GM12873 (cell line): ENCODE measurements around the gene ARHGEF19.

Source experiments
- TF ChIP-seq, protein P1 (sequence below): IDR thresholded peaks from 2 replicates; pipeline ENCODE4 v1.5.1; 2012; ENCODE audit warnings: low read depth, mild to moderate bottlenecking, moderate library complexity, low read length, control low read depth; ENCODE audit not compliant: insufficient read depth; ENCODE audit errors: missing control alignments

ARHGEF19 gene

DNA sequence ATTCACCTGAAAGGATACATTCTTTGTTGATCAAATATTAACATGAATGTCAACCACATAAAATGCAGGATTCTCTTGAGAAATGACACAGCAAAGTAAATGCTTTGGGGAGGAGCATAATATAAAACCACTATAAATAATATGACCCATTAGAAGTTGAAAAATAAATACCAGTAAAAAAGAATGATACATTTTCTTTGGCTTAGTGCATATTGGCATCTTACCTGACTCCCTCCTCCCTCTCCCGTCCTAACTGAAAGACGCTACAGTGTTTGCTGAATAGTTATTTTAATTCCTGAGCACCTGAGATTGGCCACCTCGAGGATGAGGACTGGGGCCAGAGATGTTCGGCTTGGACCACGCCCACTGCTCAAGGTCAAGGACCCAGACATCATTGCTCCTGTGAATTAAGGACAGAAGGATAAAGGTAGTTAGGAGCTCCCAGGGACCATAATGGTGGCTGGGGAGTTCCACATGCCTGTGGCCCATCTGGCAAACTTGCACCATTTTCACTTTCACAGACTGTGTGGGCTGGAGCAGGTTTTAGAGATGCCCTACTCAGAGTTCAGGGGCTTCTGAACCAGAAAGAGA is 41.0 kb upstream of the ARHGEF19 start:
- TF ChIP-seq, protein P1, sequence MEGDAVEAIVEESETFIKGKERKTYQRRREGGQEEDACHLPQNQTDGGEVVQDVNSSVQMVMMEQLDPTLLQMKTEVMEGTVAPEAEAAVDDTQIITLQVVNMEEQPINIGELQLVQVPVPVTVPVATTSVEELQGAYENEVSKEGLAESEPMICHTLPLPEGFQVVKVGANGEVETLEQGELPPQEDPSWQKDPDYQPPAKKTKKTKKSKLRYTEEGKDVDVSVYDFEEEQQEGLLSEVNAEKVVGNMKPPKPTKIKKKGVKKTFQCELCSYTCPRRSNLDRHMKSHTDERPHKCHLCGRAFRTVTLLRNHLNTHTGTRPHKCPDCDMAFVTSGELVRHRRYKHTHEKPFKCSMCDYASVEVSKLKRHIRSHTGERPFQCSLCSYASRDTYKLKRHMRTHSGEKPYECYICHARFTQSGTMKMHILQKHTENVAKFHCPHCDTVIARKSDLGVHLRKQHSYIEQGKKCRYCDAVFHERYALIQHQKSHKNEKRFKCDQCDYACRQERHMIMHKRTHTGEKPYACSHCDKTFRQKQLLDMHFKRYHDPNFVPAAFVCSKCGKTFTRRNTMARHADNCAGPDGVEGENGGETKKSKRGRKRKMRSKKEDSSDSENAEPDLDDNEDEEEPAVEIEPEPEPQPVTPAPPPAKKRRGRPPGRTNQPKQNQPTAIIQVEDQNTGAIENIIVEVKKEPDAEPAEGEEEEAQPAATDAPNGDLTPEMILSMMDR: no peak

DNA sequence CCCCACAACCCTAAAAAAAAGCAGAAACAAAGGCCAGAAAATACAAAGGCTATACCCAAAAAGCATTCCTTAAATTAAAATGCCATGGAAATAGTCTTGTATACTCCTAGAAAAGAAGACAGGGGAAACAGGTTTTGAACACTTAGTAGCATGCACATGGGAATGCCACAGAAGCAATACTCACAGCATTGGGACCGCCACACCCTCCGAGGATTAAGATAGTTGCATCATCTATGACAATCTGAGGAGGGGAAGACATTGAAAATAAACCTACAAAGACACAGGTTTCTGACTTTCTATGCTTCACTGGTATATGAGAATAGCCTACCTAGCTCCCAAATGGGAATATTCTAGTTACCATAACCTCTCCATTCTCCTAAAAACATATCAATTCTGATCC is 40.5 kb upstream of the ARHGEF19 start:
- TF ChIP-seq, protein P1: no peak

DNA sequence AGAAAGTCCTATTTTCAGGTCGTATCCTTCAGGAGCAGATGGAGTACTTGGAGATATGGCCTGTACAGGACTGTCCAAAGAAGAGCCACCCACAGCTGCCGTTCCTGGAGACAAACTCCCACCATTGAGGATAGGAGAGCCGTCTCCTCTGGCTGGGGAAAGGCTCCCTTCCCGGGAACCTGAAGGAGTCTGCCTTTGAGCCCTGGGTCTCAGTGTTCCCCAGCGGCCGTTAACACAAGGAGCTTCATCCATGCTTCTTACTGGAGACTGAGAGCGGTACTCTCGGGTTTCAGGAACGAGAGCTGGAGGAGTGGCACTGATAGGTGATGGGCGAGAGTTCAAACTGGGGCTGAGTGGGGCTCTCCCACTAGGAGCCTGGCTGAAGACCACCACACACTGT is 38.9 kb upstream of the ARHGEF19 start:
- TF ChIP-seq, protein P1: no peak

DNA sequence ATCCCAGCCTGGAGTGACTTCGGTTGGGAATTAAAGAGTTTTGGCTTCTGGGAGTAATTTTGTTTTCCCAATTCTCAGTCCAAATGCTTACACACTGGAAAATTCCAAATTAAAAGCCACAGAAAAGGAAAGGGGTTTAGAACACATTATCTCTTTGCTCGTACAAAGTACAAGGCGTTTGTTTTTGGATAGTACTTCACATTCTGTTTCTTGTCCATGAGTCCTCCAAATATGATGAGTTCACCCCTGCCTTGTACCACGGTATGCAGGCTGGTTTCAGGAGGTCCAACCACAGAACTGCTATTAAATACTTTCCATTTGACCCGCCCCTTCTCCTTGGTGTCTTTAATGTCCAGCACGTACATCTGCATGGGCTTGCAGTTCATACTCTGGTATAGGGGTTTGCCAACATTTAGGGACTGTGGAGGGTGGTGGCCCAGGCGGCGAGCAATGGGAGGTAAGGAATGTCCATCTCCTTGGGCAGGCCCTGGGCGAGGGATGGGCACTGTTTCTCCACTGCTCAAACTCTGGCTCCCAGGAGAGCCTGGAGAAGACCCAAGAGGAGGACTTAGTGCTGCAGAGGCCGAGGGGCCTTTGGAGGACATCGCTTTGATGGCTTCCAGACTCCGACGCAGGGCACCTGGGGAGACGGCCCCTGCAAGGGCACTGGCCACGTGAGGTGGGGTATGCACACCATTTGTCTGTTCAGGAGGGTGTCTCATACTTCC is 38.2 kb upstream of the ARHGEF19 start:
- TF ChIP-seq, protein P1: no peak

DNA sequence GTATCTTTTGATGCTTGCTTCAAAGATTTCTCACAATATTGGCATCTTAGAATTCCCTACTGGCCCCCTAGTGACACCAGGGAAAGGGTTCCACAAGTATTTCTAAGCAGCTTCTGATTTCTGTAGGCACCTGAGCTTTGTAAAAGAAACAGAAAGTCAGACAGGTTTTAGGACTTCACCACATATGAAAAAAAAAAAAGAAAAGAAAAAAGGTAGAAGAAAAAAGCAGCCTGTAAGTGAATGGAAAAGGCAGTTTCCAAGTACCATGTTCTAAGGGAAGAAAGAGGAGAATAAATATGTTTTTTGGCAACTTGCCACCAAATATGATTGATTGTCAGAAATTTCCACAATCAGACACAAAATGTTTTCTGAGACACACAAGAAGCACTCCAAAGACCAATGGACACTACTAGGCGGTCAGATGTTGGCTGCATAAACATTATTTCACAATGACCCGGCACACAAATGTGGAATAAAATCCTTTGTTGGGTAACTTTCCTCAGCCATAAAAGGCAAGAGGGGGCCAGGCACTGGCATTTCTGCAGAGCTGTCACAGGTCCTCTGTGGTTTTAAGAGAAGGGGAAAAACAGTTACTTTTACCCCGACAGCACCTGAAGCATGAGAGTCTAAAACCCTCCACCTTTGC is 37.3 kb upstream of the ARHGEF19 start:
- TF ChIP-seq, protein P1: no peak

DNA sequence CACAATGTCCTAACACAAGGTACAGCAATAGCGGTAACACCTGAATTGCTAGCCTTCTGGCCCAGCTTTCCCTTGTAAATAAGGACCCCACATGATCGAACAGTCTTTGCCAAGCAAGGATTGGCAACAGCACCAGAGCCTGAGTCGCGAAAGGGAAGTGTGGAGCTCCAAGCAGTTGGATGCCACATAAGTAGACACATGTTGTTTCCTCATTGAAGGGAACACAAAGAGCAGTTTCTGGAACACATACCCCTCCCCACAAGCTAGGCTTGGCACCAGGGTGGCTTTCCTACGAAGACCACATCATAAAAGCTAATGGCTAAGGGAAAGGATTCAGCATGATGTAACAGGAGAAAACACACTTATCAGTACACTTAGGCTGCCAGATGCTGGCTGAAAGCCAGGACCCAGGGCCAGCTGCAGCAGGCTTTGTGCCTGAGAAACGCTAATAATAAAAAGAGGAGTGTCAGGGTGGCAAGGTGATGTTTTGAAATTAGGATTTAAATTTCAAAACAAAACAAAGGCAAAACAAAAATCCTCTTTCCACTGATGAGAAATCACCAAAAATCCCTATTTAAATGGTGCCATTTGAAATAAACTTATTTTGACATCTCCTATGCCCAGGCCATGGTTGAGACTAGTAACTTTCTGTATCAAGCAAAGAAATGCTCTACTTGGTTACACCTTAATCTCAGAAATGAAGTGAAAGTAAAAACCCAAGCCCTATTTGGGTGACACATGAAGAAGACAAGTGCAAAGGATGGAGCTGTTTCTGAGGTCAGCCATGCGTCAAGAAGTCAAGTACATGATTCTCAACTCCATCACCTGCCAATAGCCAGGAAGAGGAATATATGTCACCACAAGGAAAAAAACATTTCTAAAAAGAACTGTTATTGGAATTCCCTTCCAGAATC is 36.4 kb upstream of the ARHGEF19 start:
- TF ChIP-seq, protein P1: no peak
